Fibroblast of skin of left quadriceps (primary cell): ENCODE results near the gene CLPTM1L.
"Not testable (repeated sequence)": the region's sequence is repeated elsewhere in the genome, so short reads cannot be mapped to it uniquely, and the experiment has no call there.

ENCODE experiments used
- DNase-seq, 2 experiments: peaks; one replicate each; pipeline ENCODE4 v3.0.0-alpha.2; 2013; ENCODE audit warnings: low read depth in 2 of 2

CLPTM1L gene

DNA sequence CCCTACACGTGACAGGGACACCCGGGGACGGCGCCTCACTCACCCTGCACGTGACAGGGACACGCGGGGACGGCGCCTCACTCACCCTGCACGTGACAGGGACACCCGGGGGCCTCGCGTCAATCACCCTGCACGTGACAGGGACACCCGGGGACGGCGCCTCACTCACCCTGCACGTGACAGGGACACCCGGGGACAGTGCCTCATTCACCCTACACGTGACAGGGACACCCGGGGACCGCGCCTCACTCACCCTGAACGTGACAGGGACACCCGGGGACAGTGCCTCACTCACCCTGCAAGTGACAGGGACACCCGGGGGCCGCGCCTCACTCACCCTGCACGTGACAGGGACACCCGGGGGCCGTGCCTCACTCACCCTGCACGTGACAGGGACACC lies 55.3 kb downstream of the CLPTM1L start:
- not testable (repeated sequence) for DNase-seq

DNA sequence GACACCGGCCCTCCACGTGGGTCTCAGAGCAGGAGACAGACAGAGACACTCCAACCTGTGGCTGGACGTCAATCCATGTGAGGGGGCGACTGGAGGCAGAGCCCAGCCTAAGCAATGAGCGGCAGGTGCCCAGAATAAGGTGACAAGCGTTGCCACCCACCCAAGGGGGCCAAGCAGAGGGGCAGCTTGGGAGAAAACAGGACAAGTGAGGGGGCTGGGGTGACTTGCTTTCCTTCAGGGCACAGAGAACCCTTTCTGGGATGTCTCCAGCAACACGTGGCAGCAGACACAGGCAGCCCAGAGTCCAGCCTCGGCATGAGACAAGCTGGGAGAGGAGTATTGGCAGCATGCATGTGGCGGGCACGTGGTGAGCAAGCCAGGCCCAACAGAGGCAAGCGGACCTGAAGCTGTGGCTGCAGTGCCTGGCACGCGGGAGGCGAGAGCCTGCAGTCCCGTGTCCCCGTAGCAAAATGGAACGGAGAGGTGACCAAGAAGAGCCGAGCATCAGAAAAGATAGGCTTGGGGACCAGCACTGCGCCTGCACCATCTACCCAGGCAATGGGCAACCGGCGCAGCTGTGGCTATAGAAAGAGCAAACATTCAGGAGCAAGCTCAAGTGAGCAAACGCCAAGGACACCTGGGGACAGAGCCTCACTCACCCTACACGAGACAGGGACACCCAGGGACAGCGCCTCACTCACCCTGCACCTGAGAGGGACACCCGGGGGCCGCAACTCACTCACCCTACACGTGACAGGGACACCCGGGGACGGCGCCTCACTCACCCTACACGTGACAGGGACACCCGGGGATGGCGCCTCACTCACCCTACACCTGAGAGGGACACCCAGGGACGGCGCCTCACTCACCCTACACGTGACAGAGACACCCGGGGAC lies 56.2 kb downstream of the CLPTM1L start:
- DNase-seq, result no peak

DNA sequence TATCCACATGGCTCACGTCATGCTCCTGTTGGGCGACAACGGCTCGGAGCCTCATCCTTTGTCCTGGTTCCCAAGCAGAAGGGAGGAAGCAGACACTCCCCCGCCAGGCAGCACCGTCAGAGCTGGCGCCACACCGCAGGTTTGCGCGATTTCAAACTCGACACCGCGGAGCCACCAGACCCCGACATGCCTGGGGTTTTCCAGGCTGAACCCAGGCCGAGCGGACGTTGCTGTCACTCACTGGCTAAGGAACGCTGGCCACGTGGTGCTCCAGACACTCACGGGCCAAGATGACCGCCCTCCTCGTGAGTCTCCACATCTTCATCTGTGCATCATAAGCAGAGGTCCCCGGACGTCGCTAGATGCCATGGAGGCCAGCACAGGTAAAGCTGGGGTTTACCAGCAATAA lies 59.0 kb downstream of the CLPTM1L start:
- no peak for DNase-seq

DNA sequence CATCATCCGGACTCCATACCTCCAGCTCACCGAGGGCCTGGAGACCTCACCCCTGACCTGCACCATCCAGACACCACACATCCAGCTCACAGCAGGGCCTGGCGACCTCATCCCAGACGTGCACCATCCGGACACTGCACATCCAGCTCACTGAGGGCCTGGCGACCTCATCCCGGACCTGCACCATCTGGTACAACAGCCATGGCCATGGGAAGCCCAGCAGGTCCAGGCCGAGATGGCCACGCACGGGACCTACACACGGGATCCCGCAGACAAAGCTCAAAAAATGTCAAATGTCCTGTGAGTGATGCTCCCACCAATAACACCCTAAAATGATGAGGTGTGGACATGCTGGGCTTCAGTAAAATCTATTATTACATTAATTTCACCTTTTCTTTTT lies 59.8 kb downstream of the CLPTM1L start:
- DNase-seq, result no peak

DNA sequence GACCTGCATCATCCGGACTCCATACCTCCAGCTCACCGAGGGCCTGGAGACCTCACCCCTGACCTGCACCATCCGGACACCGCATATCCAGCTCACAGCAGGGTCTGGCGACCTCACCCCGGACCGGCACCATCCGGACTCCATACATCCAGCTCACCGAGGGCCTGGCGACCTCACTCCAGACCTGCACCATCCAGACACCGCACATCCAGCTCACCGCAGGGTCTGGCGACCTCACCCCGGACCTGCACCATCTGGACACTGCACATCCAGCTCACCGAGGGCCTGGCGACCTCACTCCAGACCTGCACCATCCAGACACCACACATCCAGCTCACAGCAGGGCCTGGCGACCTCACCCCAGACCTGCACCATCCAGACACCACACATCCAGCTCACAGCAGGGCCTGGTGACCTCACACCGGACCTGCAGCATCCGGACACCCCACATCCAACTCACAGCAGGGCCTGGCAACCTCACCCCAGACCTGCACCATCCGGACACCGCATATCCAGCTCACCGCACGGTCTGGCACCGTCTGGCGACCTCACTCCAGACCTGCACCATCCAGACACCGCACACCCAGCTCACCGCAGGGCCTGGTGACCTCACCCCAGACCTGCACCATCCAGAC lies 60.4 kb downstream of the CLPTM1L start:
- DNase-seq, result not testable (repeated sequence)

DNA sequence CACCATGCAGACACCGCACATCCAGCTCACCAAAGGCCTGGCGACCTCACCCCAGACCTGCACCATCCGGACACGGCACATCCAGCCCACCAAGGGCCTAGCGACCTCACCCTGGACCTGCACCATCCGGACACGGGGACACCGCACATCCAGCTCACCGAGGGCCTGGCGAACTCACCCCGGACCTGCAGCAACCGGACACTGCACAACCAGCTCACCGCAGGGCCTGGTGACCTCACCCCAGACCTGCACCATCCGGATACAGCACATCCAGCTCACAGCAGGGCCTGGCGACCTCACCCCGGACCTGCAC lies 61.2 kb downstream of the CLPTM1L start:
- not testable (repeated sequence) for DNase-seq

DNA sequence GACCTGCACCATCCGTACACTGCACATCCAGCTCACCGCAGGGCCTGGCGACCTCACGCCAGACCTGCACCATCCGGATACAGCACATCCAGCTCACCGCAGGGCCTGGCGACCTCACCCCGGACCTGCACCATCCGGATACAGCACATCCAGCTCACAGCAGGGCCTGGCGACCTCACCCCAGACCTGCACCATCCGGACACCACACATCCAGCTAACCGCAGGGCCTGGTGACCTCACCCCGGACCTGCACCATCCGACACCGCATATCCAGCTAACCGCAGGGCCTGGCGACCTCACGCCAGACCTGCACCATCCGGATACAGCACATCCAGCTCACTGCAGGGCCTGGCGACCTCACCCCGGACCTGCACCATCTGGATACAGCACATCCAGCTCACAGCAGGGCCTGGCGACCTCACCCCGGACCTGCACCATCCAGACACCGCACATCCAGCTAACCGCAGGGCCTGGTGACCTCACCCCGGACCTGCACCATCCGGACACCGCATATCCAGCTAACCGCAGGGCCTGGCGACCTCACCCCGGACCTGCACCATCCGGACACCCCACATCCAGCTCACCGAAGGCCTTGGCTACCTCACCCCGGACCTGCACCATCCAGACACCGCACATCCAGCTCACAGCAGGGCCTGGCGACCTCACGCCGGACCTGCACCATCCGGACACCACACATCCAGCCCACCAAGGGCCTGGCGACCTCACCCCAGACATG lies 61.7 kb downstream of the CLPTM1L start:
- not testable (repeated sequence) for DNase-seq

DNA sequence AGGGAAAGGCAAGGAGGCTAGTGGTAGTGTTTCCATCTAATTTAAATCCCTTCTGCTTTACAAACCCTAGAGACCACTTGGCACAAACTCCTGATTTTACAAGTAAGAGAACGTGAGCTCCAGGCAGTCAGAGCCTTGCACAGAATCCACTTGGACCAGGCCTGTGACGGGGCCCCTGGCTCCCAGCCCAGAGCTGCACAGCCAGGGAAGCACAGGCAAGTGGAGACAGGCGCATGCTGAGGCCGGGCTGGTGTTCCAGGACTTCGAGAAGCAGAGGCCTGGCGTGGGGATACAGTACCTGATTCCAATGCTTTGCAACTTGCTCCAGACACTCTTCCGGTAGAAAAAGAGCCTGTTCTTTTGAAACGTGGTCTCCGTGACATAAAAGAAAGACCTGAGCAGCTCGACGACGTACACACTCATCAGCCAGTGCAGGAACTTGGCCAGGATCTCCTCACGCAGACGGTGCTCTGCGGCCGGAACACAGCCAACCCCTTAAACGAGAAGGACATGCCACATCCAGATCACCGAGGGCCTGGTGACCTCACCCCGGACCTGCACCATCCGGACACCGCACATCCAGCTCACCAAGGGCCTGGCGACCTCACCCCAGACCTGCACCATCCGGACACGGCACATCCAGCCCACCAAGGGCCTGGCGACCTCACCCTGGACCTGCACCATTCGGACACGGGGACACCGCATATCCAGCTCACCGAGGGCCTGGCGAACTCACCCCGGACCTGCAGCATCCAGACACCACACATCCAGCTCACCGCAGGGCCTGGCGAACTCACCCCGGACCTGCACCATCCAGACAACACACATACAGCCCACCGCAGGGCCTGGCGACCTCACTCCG lies 62.5 kb downstream of the CLPTM1L start:
- no peak for DNase-seq

DNA sequence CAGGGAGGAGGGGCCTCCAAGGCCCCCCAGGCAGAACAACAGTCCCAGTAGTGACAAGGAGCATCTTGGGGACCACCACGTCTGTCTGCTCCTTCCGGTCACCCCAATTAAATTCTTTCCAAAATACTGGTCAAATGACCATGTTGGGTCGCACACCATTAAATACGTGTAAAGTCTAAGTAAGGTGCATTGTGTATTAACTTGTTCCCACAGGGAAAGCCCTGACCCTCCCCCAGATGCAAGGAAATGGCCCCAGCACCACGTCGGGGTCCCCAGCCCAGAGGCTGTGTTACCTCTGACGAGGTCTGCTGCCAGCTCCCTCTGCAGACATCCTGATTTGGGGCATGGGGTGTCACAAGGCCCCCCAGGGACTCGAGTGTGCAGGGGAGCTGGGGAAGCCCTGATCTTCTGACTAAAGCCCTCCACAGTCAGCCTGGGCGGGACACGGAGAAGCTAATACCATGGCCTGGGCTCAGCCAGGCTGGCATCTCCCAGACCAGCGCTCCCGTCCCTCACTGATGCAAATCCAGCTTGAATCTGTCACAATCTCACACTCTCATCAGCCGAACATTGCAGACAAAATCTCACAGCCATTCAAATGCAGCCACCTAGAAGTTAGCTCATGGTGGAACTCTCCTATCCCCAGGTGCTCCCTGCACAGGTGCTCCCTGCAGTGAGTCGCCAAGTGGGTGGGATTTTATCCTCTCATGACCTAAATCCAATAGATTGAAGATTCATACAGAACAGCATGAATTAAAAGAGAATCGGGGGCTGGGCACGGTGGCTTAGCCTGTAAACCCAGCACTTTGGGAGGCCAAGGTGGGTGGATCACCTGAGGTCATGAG lies 63.6 kb downstream of the CLPTM1L start:
- no peak for DNase-seq

DNA sequence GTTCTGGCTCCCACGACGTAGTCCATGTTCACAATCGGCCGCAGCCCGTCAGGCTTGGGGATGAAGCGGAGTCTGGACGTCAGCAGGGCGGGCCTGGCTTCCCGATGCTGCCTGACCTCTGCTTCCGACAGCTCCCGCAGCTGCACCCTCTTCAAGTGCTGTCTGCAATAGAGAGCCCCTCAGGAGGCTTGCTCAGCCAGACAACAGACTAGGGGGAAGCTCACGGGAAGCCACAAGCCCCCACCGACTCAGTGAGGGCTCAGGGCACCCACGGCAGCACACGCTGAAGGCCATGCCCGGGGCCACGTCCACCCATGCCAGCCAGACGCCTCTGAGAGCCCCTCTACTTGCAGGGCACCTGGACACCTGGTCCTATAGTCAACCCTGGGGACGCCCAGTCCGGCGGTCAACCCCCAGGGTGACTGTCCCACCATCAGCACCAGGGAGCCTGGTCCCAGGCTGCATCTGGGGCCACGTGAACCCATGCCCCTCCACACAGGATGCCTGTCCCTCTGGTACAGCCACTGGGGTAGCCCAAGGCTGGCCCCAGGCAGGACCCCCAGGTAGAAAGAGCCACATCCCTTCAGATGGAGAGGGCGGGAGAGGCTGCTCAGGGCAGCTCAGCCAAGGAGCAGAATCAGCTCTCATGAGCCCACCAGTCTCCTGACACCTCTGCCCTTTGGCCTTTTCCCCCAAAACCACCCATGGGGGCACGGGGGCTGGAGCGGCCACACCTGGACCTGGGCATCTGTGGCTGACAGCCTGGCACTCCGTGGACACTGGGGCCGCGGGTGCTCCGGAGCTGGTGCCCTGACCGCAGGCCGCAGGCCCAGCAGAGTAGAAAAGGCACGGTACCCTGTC lies 64.5 kb downstream of the CLPTM1L start:
- DNase-seq, result no peak

DNA sequence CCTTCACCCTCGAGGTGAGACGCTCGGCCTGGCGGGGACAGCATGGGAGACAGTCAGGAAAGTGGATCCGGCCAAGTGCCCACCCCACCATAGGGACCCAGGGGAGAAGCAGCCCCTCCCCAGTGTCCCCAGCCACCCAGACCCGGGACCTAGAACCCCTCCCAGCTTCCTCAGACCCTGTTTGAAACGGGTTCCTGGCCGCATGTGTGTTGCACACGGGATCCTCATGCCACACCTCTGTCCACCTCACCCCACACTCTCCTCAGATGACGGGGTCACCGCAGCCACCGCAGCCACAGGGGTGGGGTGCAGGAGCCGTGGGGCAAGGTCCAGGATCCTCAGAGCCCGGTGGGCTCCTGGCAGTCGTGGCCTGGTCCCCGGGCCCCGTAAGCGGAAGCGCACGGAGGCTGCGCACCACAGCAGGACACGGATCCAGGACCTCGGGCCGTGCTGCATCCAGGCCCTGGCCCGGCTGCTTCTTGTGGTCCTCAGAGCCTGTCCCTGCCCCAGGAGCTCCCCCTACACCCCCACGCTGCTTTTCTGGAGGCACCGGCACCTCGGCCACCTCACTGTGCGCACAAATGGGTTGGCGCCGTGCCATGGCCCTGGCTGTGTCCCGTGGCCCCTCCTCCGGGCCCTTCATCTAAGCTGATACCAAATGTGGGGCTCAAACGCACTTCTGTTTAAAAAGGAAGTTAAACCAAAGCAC lies 65.3 kb downstream of the CLPTM1L start:
- DNase-seq, result no peak

DNA sequence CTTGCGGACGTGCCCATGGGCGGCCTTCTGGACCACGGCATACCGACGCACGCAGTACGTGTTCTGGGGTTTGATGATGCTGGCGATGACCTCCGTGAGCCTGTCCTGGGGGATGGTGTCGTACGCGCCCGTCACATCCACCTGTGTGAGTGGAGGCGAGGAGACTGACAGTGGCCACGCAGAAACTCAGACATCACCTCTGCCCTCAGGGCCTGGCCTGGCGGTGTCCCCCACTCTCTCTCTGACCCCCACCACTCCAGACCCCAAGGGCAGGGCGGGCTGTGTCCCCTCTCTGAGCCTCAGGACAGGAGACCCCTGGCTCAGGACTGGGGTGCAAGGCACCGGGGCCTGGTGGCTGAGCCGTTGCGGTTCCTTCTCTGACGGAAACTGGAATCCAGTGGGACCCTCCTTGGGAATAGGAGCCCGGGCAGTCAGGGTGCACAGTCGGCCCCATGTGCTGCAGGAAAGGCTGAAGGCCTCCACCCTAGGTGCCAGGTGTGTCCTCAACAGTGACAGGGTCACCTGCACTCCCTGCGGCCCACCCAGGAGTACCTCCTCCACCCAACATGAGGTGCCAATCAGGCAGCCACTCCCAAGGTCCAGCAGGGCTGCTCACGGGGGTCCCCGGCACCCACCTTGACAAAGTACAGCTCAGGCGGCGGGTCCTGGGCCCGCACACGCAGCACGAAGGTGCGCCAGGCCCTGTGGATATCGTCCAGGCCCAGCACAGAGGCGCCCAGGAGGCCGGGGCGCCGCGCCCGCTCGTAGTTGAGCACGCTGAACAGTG lies 66.0 kb downstream of the CLPTM1L start:
- no peak for DNase-seq

DNA sequence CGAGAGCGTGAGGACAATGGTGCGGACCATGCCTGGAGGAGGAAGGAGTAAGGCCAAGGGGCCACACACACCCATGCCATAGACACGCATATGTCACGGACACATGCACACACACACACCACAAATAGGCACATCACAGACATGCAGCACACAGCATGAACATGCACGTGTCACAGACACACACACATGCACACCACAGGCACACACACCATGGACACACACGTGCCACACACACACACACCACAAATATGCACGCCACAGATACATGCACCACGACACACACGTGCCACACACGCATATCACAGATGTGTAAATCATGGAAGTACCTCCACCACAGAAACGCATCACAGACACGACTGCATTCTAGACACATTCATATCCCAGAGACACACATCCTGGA lies 66.7 kb downstream of the CLPTM1L start:
- DNase-seq, result no peak

DNA sequence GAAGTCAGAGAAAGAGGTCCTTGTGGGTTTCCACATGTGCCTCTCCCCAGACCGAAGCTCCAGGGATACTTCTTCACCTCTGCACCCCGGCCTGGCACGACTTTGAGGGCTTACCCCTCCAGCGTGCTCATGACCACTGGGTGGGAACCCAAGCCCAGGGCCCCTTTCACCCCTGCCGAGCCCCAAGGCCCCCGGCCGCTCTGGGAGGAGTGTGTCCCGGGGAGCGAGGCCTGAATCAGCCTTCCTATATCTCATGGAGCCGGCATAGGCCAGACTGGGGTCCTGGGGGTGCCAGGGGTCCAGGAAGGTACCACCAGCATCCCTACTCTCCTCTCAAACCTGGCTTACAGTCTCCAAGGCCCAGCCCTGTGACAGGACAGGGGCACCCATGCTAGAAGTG lies 67.1 kb downstream of the CLPTM1L start:
- DNase-seq, result no peak

DNA sequence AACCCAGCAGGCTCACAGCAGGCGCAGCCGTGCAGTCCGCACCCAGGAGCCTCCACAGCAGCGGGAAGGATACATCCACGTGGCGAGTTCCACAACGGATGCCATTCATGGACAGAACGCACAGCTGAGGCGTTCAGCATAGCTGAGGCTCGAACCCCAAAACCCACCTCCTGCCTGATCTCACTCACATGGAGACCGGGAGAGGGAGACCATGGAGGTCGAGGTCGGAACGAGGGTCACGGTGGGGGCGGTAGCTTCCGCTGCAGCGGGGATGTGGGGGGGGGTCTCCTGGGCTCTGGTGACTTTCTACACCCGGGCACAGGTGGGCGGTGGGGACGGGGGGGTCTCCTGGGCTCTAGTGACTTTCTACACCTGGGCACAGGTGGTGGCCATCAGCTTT lies 67.6 kb downstream of the CLPTM1L start:
- no peak for DNase-seq

DNA sequence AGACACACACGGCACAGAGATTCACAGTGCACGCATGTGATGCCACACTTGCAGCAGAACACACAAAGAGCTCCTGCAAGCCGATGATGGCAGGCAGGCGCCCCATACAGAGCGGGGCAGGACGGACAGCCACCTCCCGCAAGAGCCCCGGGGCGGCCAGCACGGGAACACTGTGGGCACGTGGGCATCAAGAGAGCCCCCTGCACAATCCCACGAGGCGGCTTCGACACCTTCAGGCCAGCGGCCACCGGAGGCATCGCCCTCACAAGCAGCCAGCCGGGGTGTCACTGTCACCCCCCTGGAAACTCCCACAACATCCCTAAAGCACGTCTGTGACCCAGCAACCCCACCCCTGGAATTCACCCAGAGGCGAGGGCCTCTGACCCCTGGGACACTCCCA lies 68.0 kb downstream of the CLPTM1L start:
- DNase-seq, result no peak

DNA sequence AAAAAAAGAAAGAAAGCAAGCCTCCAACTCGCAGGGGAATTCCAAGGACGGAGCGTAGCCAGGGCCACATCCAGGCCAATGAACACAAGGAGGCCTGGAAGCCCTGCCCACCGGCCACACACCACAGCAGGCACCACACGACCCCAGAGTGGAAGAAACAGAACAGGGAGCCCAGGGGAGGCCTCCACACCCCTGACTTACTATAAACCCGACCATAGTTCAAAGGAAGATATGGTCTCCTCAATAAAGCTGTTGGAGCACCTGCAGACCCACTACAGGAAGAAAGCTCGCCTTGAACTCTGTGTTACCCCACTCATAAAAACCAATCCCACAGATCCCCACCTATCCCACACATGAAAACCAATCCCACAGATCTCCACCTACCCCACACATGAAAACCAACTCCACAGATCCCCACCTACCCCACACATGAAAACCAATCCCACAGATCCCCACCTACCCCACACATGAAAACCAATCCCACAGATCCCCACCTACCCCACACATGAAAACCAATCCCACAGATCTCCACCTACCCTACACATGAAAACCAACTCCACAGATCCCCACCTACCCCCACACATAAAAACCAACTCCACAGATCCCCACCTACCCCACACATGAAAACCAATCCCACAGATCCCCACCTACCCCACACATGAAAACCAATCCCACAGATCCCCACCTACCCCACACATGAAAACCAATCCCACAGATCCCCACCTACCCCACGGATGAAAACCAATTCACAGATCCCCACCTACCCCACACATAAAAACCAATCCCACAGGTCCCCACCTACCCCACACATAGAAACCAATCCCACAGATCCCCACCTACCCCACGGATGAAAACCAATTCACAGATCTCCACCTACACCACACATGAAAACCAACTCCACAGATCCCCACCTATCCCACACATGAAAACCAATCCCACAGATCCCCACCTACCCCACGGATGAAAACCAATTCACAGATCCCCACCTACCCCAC lies 69.2 kb downstream of the CLPTM1L start:
- not testable (repeated sequence) for DNase-seq
